HepG2 (cell line): ENCODE data around the gene NDUFV1. TPM values are rescaled to one million over a fixed set of nuclear protein-coding genes. Genes with fewer than 3 reads are reported as not detected.

Source experiments
- ATAC-seq: fragments of 200-7000 bp; cut with Tn5 transposase; 3 replicates; pipeline ENCODE4 v1.9.1; 2020; ENCODE audit warnings: mild to moderate bottlenecking, moderate library complexity
- BruUV-seq: library from RNA; stranded (reverse); fragments of 400-500 nt; replicated peaks from 2 replicates; lab custom pipeline; 2021; lab: Mats Ljungman, UMichigan
- CTCF ChIA-PET: fragments of 300-600 bp; formaldehyde crosslinking; extraction: SDS; loops from one replicate; lab custom pipeline; 2021; ENCODE audit warnings: low total read pairs, inconsistent platforms, low intra/inter-chr PET ratio; lab: Yijun Ruan, JAX
- POLR2A ChIA-PET: fragments of 350-600 bp; sonication (Branson Sonifier 250); formaldehyde crosslinking; loops from one replicate; lab custom pipeline; 2020; ENCODE audit warnings: antibody characterized with exemption, inconsistent platforms; lab: Yijun Ruan, JAX
- DNase-seq: peaks from one replicate; pipeline ENCODE4 v3.0.0-alpha.2; 2015; ENCODE audit warnings: low spot score
- FAIRE-seq: peaks from 3 replicates; lab custom pipeline; 2011; peaks lifted over from hg19 to GRCh38; lab: Jason Lieb, UNC
- H2AFZ ChIP-seq: one replicate; pipeline ENCODE4 v1.6.1; 2011; ENCODE audit warnings: low read length, inconsistent platforms
- H3K27ac ChIP-seq: fragments of 300-600 bp; 3 replicates; pipeline ENCODE4 v1.8.0; 2011; ENCODE audit warnings: mixed run types, mild to moderate bottlenecking, mixed read lengths, low read length, inconsistent platforms; ENCODE audit not compliant: insufficient read depth; ENCODE audit errors: extremely low read length
- H3K27me3 ChIP-seq, 2 experiments: fragments of 200-600 bp in 1 of 2; 2 replicates in 1 of 2; 3 replicates in 1 of 2; pipeline versions ENCODE4 v1.6.0 to v1.8.0; 2011; ENCODE audit warnings: low read length in 2 of 2, mild to moderate bottlenecking in 2 of 2, moderate library complexity in 2 of 2, inconsistent platforms in 1 of 2; ENCODE audit not compliant: insufficient read depth in 2 of 2, control insufficient read depth in 1 of 2
- H3K36me3 ChIP-seq, 2 experiments: fragments of 200-600 bp in 1 of 2; replicated peaks in 1 of 2; 2 replicates in 1 of 2; 3 replicates in 1 of 2; pipeline versions ENCODE4 v1.5.1 to v1.8.0; 2011; ENCODE audit warnings: low read length in 2 of 2, inconsistent platforms in 1 of 2; ENCODE audit not compliant: insufficient read depth in 2 of 2, control insufficient read depth in 1 of 2
- H3K4me1 ChIP-seq: 2 replicates; pipeline ENCODE4 v1.5.1; 2012; ENCODE audit warnings: low read length, inconsistent platforms; ENCODE audit not compliant: insufficient read depth
- H3K4me2 ChIP-seq: 2 replicates; pipeline ENCODE4 v1.6.0; 2011; ENCODE audit warnings: low read depth, low read length, inconsistent platforms
- H3K4me3 ChIP-seq, 3 experiments: fragments of 200-600 bp in 1 of 3; sonication (generic), shearing (Covaris generic) in 1 of 3; replicated peaks in 1 of 3; 2 replicates each; pipeline ENCODE4 v1.5.1; 2011 to 2016; ENCODE audit warnings: low read length in 3 of 3, inconsistent platforms in 2 of 3, low read depth in 2 of 3, mild to moderate bottlenecking in 2 of 3, control low read depth in 1 of 3, mixed read lengths in 1 of 3; ENCODE audit not compliant: insufficient read depth in 1 of 3
- H3K79me2 ChIP-seq: one replicate; pipeline ENCODE4 v1.6.1; 2011; ENCODE audit warnings: low read length, inconsistent platforms; ENCODE audit not compliant: insufficient read depth
- H3K9ac ChIP-seq: 2 replicates; pipeline ENCODE4 v1.6.0; 2011; ENCODE audit warnings: mild to moderate bottlenecking, low read depth, low read length, inconsistent platforms; ENCODE audit not compliant: insufficient read depth
- H3K9me3 ChIP-seq: 2 replicates; pipeline ENCODE4 v1.5.1; 2012; ENCODE audit warnings: mild to moderate bottlenecking, low read length
- H4K20me1 ChIP-seq: 2 replicates; pipeline ENCODE4 v1.6.0; 2011; ENCODE audit warnings: inconsistent platforms, mild to moderate bottlenecking, low read length, moderate library complexity; ENCODE audit not compliant: insufficient read depth
- SUZ12 ChIP-seq: fragments of 150-350 bp; IDR thresholded peaks from 2 replicates; pipeline ENCODE4 v1.6.1; 2014; ENCODE audit warnings: low read depth, low read length
- ZSCAN22 ChIP-seq: sonication (generic); formaldehyde crosslinking; IDR thresholded peaks from 2 replicates; pipeline ENCODE4 v1.4.0; 2020; ENCODE audit warnings: mild to moderate bottlenecking, missing genetic modification reagents
- WGBS: methylation state at CpG from one replicate; pipeline ENCODE4 v1.1.6; 2017; ENCODE audit warnings: low lambda C conversion rate; 5-methylcytosine and 5-hydroxymethylcytosine counted together
- in situ Hi-C: cut with HindIII; loops from 2 replicates; pipeline ENCODE4 v1.10.0; 2017; ENCODE audit warnings: low pct_unique_long_range_greater_than_20kb; ENCODE audit not compliant: extremely low pct_ligation_motif_present
- intact Hi-C: fragments of 100-400 bp; cut with micrococcal nuclease; formaldehyde crosslinking; loops from one replicate; pipeline ENCODE4 v1.10.0; 2022; ENCODE audit not compliant: unreplicated experiment
- polyA plus RNA-seq, 8 experiments: library from polyadenylated mRNA; depleted of rRNA in 3 of 8; stranded (reverse) in 7 of 8; unstranded in 1 of 8; fragments of >200 nt; fragmentation: Illumina TruSeq in 4 of 8; extraction: Trizol in 4 of 8; gene quantifications; 2 replicates each; pipeline versions ENCODE4 v1.2.1 to v1.2.3, GENCODE V29; 2011 to 2016; ENCODE audit warnings: low read depth in 4 of 8, missing spikeins in 1 of 8, mixed read lengths in 1 of 8; ENCODE audit not compliant: insufficient read depth in 1 of 8
- total RNA-seq, 5 experiments: library from RNA; depleted of rRNA; stranded (reverse); fragments of >200 nt; fragmentation: Illumina TruSeq; extraction: Trizol; gene quantifications; 2 replicates each; pipeline ENCODE4 v1.2.3, GENCODE V29; 2016; ENCODE audit warnings: low read depth in 1 of 5
- TF ChIP-seq, protein P1 (sequence below): sonication (generic); formaldehyde crosslinking; IDR thresholded peaks from 2 replicates; pipeline ENCODE4 v1.4.0; 2020; ENCODE audit warnings: missing genetic modification reagents
- TF ChIP-seq, protein P2 (sequence below): fragments of 450-650 bp; IDR thresholded peaks from 2 replicates; pipeline ENCODE4 v1.6.1; 2017

Gene NDUFV1
- total and polyA plus RNA-seq, 2 of the 13 experiments (the other 11 are each of a cell fraction or from before 2014, with no cell fraction given) = 88.9 to 137 TPM

DNA sequence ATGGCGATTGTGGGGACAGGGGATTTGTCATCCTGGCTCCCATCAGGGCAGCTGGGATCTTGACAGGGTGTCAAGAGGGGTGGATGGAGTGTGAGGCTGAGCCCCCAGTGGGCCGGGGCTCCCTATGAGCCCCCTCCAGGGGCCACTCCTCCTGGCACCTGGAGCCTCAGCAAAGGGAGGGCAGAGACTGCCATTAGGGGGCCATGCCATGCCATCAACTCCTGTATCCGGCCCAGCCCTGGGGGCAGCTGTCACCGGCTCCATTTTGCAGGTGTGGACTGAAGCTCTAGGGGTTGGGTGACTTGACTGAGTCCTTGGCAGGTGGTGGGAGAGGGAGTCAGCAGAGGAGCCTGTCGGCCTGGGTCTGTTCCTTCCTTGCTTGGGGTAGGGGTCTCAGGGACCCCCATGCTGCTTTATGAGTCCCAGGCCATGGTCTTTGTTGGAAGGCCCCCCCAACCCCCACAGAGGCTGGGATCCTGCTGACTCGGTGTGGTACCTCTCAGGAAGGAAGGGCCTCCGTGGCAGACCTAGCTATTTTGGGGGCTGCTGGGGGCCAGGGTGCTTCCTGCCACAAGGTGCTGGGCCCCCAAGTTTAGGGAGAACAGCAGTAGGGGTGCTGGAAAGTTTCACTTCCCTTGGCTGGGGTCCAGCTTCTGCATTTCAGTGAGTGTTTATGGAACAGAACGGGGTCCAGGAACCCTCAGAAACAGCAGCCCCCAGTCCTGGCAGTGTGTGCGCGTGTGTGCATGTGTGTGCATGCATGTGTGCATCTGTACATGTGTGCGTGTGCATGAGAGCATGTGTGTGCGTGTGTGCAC is 42.3 kb downstream of the NDUFV1 start:
- Histone ChIP-seq H3K79me2 (no peaks in the 10 kb centered on the region), H3K36me3 (no peaks in the 10 kb centered on the region), H2AFZ (no peak overlapping the region), H3K9me3 (no peaks in the 10 kb centered on the region)
- intact Hi-C loops = loop anchor here (1.0 kb wide), 1 partner anchor 10 kb away; no protein-coding TSS in a partner anchor
- WGBS = 83% methylated on average over 6 of the region's 12 CpGs
- ATAC-seq = peak; percentile 4; the same call in 2 of the 3 replicates
- no peak for TF ChIP-seq ZSCAN22 (CRISPR knock-in tag)
- no peak for TF ChIP-seq SUZ12
- TF ChIP-seq, protein P1, sequence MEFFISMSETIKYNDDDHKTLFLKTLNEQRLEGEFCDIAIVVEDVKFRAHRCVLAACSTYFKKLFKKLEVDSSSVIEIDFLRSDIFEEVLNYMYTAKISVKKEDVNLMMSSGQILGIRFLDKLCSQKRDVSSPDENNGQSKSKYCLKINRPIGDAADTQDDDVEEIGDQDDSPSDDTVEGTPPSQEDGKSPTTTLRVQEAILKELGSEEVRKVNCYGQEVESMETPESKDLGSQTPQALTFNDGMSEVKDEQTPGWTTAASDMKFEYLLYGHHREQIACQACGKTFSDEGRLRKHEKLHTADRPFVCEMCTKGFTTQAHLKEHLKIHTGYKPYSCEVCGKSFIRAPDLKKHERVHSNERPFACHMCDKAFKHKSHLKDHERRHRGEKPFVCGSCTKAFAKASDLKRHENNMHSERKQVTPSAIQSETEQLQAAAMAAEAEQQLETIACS = no peak
- TF ChIP-seq, protein P2, sequence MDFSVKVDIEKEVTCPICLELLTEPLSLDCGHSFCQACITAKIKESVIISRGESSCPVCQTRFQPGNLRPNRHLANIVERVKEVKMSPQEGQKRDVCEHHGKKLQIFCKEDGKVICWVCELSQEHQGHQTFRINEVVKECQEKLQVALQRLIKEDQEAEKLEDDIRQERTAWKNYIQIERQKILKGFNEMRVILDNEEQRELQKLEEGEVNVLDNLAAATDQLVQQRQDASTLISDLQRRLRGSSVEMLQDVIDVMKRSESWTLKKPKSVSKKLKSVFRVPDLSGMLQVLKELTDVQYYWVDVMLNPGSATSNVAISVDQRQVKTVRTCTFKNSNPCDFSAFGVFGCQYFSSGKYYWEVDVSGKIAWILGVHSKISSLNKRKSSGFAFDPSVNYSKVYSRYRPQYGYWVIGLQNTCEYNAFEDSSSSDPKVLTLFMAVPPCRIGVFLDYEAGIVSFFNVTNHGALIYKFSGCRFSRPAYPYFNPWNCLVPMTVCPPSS = no peak
- TF ChIP-seq, all 625 proteins: peak for 0
- no peak for FAIRE-seq
- no peak overlapping the region for H3K9ac ChIP-seq
- no peak overlapping the region for H3K4me2 ChIP-seq
- H3K4me3 ChIP-seq = no peak overlapping the region
- CTCF ChIA-PET = interaction anchor here (1.3 to 1.5 kb wide), 2 partner anchors 11 to 18 kb away, joined by 3 to 19 read pairs; no protein-coding TSS in a partner anchor
- H3K27ac ChIP-seq = no peak overlapping the region
- peaks cover 26% of the 10 kb centered on the region for H3K4me1 ChIP-seq
- H4K20me1 ChIP-seq = no peaks in the 10 kb centered on the region
- in situ Hi-C loops = no loop called here
- POLR2A ChIA-PET = interaction anchor here (2.3 kb wide), 1 partner anchor 18 kb away, joined by 27 read pairs; the partner anchor contains the start of gene NUDT8
- H3K27me3 ChIP-seq = no peaks in the 10 kb centered on the region
- no peak for DNase-seq
- no TSS peak for BruUV-seq
